Measurements from ENCODE around the gene NBEAL2.

DNA sequence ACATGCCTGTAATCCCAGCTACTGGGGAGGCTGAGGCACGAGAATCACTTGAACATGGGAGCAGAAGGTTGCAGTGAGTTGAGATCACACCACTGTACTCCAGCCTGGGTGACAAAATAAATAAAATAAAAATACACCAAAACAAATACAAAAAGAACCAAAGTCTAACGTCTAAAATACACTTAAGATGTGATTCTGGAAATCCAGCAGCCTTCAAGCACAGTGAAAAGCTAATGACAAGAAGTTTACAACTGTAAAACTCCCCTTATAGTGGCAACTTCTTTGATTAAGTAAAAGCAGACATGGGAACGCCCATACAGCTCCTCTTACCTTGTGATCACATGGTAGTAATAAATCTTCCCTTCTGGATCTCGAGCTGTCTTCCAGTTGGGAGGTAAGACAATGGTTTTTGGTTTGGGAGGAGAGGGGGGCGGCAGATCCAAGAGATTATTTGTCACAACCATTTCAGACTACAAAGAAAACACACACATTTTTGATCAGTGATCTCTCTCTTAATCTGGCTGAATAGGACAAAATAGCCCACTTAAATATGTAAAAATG, 62.8 kb downstream of the NBEAL2 start:
- TF ChIP-seq, protein P1, sequence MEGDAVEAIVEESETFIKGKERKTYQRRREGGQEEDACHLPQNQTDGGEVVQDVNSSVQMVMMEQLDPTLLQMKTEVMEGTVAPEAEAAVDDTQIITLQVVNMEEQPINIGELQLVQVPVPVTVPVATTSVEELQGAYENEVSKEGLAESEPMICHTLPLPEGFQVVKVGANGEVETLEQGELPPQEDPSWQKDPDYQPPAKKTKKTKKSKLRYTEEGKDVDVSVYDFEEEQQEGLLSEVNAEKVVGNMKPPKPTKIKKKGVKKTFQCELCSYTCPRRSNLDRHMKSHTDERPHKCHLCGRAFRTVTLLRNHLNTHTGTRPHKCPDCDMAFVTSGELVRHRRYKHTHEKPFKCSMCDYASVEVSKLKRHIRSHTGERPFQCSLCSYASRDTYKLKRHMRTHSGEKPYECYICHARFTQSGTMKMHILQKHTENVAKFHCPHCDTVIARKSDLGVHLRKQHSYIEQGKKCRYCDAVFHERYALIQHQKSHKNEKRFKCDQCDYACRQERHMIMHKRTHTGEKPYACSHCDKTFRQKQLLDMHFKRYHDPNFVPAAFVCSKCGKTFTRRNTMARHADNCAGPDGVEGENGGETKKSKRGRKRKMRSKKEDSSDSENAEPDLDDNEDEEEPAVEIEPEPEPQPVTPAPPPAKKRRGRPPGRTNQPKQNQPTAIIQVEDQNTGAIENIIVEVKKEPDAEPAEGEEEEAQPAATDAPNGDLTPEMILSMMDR (IDR thresholded peaks at IDR 0.05; ENCODE audit: insufficient read depth, low read length, poor library complexity, severe bottlenecking), result no peak
- no peak for TF ChIP-seq EZH2phosphoT487 (conservative IDR thresholded peaks at IDR 0.05; ENCODE audit: low read length)

All from SU-DHL-6 (cell line).